Stimulated activated CD4-positive, alpha-beta T cell treated with anti-CD3 and anti-CD28 coated beads, Interleukin-12 subunit alpha, Interleukin-12 subunit beta, amount 100 ng/mL, for 48 hours (primary cell): ENCODE data around the gene IL32.
A peak's percentile ranks its signal among the peaks of the same experiment; 100 is the strongest.
"Not testable (repeated sequence)": the region's sequence is repeated elsewhere in the genome, so short reads cannot be mapped to it uniquely, and the experiment has no call there.

Experiments used
- DNase-seq, 3 donors: peaks; one replicate each; pipeline ENCODE4 v3.0.0-alpha.2; 2020; ENCODE audit warnings: low read depth in 2 of 3, low spot score in 1 of 3

IL32 gene

DNA sequence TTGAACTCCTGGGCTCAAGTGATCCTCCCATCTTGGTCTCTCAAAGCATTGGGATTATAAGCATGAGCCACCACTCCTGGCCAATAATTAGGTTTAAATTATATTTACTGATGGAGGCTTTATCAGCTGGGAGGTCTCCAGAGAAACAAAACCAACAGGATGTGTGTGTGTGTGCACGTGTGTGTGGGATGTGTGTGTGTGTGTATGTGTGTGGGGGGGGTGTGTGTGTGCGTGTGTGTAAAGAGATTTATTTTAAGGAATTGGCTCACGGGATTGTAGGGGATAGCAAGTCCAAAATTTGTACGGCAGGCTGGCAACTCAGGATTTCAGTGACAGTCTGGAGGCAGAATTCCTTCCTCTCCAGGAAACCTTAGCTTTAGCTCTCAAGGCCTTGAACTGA, 14.4 kb upstream of the IL32 start:
- DNase-seq, result no peak

DNA sequence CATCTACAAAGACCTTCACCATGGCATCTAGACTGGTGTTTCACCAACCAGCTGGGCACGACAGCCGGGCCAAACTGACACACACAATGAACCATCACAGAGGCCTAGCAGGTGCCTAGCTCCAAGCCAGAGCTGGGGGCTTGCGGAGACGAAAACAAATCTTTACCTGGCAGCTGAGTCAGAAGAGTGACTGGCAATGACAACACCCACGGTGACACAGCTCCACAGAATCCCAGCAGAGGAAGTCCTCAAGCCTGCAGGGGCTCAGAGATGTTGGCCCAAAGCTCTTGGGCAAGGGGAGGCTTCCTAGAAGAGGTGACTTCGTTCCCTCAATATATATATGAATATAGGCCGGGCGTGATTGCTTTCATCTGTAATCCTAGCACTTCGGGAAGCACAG, 13.9 kb upstream of the IL32 start:
- DNase-seq, result no peak

DNA sequence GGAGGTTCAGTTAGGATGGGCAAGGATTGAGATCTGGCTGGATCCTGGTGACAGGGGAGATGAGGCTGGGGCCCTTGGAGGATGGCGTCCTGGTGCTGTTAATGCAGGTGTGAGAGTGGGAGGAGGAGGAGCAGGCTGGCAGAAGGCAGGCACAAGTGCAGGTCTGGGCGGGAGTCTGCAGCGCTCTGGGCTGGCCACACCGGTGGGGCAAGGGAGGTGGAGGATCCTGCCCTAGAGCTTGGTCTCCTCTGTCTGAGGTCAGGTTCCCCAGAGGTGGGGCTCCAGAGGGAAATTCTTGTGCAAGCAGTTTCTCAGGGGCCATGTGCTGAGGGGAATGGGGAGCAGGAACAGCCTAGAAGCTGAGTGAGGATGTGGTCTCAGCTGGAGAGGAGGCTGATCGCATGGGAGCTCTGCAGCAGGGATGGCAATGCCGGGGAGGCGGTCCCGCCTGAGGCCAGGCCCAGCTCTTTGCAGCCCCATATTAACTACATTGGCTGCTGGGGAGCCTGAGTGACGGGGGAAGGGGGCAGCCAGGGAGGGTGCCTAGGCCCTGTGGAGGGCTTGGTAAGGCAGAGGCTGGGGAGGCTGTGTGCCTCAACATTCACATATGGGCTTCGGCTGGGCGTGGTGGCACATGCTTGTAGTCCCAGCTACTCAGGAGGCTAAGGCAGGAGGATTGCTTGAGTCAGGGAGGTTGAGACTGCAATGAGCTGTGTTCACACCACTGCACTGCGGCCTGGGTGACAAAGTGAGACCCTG, 12.7 kb upstream of the IL32 start:
- not testable (repeated sequence) for DNase-seq

DNA sequence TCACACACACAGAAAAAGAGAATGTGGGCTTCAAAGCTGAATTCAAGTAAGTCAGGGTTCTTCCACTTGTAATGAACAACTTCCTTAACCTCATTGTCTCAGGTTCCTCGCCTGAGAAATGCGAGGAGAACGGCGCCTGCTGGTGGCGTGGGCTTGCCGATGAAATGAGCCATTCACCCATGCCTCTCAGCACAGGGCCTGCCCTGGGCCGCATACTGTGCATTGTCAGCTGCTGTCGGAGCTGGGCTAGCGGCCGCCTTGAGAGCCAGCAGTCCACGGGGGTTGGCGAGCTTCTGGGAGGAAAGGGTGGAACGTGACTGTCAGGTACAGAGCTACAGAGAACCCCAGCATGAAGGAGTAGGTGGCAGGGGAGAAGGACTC, 12.1 kb upstream of the IL32 start:
- not testable (repeated sequence) for DNase-seq

DNA sequence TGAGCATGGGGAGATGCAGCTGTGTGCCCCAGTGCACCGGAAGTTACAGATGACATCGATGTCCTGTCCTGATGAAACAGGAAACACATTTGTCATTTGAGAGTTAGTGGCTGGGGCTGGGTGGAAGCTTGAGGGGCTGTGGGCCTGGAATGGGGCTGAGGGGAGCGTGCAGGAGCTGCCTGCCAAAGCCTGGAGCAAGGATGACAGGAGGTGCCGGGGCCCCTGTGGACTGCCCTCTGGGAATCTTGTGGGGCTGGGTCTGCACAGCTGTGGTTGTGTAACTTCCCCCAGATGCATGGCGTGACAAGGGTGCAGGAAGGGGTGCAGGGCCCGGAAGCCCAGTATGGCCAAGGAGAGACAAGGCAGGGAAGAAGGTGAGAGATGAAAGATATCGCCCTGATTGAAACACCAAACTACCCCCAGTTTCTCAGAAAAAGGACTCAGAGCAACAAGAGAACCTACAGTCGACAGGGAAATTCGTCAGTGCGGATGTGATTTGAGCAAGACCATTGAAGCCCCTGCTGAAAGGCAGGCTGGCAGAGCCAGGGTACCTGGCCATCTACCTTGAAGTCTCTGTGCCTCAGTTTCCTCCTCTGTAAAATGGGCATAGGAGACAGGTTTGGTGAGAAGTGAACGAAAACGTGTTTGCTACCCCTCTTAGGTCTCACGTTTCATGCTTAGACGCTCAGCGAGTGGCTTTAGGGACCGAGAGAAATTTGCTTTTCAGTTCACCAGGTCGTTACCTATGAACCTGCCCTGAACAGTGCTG, 10.3 kb upstream of the IL32 start:
- DNase-seq, result no peak

DNA sequence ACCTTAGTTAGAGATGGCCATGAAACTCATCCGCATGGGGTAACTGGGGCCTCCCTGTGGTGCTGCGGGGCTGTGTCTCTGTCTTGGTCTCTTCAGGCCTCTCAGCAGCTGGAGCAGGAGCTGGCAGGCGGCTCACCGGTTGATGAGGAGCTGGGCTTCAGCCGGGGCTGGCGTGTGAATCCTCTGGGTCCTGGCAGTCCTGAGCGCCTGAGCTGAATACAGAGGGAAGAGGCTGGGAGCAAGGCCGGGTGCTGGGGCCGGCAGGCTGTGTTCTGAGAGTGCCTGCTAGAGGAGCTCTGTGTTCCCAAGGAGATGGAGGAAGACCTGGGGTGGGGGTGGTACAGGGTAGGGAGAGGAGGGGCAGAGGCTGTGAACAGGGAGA, 9.7 kb upstream of the IL32 start:
- not testable (repeated sequence) for DNase-seq

DNA sequence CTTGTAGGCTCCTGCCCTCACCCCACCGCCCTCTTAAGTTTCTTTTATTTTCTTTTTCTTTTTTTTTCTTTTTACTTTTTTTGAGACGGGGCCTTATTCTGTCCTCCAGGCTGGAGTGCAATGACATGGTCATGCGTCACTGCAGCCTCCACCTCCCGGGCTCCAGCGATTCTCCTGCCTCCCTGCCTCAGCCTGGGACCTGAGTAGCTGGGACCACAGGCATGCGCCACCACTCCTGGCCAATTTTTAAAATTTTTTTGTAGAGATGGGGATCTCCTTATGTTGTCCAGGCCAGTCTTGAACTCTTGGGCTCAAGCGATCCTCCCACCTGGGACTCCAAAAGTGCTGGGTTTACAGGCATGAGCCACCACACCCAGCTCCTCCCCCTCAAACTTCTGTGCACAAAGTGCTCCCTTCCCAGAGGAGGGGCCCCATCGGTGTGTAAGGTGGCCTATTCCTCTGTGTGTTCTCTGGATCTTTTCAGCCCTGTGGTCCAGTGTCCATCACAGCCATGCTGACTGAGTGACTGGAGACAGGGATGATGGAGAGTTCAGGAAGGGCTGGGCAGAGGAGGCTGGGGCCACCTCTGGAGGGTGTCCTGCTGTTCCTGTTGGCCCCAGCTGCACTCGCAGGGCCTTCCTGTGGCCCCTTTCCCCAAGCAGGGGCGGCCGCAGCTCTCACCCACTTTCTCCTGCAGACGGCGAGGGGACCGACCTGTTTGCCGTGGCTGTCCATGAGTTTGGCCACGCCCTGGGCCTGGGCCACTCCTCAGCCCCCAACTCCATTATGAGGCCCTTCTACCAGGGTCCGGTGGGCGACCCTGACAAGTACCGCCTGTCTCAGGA, 8.9 kb upstream of the IL32 start:
- DNase-seq, result no peak

DNA sequence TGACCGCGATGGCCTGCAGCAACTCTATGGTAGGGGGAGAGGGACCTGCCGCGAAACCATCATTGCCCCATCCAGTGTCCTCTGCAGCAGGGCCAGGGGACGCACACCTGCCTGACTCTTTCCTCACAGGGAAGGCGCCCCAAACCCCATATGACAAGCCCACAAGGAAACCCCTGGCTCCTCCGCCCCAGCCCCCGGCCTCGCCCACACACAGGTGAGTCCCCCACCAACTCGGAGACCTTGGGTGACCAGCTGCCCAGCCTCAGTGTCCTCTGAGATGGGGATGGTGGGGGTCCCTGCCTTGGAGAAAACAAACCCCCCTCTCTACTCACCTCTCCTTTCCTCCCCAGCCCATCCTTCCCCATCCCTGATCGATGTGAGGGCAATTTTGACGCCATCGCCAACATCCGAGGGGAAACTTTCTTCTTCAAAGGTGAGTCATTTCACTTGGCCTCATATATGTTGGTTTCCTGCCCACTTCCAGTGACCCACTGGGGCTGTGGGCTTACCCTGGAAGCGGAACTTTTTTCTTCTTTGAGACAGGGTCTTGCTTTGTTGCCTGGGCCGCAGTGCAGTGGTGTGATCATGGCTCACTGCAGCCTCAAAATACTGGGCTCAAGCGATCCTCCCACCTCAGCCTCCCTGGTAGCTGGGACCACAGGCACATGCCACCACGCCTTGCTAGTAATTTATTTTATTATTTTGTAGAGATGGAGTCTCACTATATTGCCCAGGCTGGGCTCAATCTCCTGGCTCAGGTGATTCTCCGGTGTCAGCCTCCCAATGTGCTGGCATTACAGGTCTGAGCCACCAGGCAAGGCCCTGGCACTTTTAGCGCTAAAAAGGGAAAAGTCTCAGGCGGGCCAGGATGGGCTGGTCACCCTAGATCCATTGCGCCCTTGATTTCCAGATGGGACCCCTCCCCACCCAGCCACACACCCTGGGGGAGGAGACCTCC, 8.0 kb upstream of the IL32 start:
- DNase-seq, result no peak

DNA sequence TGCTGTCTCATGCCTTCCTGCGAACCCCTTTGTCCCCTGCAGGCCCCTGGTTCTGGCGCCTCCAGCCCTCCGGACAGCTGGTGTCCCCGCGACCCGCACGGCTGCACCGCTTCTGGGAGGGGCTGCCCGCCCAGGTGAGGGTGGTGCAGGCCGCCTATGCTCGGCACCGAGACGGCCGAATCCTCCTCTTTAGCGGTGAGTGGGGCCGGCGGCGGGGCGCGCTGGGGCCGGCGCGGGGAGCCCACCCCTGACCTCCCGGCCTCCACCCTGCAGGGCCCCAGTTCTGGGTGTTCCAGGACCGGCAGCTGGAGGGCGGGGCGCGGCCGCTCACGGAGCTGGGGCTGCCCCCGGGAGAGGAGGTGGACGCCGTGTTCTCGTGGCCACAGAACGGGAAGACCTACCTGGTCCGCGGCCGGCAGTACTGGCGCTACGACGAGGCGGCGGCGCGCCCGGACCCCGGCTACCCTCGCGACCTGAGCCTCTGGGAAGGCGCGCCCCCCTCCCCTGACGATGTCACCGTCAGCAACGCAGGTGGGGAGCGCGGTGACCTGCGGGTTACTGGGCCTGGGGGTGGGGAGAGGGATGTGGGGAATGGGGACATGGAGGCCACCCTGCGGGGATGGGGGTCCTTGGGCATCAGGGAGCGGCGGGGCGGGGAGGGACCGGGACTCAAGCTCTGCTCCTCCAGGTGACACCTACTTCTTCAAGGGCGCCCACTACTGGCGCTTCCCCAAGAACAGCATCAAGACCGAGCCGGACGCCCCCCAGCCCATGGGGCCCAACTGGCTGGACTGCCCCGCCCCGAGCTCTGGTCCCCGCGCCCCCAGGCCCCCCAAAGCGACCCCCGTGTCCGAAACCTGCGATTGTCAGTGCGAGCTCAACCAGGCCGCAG, 7.1 kb upstream of the IL32 start:
- no peak for DNase-seq

DNA sequence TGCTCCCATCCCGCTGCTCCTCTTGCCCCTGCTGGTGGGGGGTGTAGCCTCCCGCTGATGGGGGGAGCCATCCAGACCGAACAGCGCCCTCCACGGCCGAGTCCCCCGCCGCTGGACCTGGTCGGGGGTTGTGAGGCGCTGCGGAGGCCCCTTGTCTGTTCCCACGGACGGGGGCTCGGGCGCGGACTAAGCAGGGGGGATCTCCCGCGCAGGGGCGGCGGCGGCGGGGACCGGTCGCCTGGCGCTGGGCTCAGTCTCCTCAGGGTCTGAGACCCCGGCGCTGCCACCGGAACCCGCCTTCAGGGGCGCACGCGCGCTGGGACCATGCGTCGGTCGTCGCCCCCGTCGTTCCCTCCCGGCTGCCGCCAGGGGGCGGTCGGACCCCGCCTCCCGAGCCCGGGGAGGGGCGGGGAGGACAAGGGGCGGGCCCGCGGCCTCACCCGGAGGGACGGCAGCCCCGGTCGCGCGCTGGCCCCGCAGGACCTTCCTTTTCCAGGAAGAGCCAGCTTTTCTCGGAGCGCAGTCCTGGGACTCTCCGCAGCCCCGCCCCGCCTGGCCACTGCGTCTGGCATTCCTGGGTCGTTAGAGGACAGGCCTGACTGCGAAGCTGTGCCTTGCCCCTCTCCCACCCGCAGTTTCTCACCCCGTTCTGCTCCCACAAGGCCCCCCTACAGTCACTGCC, 6.3 kb upstream of the IL32 start:
- DNase-seq, result peak; percentile 70 to 87 (median 82)

DNA sequence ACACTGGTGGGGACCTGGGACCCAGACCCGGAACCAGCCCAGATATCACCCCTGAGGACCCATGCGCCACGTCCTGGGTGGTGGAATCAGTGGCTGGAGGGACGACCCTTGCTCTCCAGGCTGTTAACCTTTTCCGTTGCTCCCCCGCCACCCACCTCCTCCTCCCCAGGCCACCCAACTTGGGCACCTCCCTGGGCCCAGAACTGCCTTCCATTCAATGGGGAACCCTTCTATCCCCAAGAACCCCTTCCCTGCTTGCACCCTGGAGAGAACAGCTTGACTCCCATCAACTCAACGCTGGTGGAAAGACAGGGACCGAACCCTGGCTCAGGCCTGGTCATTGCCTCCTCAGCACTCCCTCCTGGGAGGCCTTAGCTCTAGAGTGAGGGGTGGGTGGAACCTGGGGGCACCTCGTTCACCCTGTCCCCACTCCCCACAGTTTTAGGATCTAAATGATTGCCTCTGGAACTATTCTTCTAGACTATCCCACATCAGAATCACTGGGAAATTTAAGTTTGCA, 5.7 kb upstream of the IL32 start:
- no peak for DNase-seq

DNA sequence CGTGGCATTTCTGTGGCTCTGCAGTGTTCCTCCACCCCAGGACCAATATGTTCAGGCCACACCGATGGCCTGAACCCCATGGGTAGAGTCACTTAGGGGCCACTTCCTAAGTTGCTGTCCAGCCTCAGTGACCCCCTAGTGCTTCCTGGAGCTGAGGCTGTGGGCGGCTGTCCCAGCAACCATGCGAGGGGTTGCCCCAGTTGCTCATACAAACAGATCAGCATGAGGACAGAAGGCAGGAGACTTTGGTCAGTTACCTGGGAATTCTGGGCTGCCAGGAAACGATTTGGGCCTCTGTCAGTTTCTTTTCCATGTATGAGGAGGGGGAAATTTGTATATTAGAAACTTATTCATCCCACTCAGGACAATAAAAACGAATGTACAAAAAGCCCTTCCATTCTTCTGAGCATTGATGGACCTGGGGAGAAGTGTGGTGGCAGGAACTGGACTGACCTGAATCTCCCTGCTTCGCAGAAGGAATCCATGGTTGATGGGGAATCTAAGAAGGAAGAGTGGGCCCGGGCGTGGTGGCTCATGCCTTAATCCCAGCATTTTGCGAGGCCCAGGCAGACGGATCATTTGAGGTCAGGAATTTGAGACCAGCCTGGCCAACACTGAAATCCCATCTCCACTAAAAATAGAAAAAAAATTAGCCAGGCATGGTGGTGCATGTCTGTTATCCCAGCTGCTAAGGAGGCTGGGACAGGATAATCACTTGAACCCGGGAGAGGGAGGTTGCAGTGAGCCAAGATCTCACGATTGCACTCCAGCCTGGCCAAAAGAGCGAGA, 4.9 kb upstream of the IL32 start:
- DNase-seq, result no peak

DNA sequence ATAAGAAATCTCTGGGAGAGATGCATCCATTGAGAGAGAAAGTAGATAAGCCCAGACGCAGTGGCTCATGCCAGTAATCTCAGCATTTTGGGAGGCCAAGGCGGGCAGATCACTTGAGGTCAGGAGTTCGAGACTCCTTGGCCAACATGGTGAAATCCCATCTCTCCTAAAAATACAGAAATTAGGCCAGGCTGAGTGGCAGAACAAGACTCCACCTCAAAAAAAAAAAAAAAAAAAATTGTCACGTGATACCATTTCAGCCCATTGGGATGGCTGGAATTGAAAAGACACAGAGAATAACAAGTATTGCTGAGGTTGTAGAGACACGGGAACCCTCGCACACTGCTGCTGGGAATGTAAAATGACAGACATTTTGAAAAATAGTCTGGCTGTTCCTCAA, 2.9 kb upstream of the IL32 start:
- DNase-seq, result no peak

DNA sequence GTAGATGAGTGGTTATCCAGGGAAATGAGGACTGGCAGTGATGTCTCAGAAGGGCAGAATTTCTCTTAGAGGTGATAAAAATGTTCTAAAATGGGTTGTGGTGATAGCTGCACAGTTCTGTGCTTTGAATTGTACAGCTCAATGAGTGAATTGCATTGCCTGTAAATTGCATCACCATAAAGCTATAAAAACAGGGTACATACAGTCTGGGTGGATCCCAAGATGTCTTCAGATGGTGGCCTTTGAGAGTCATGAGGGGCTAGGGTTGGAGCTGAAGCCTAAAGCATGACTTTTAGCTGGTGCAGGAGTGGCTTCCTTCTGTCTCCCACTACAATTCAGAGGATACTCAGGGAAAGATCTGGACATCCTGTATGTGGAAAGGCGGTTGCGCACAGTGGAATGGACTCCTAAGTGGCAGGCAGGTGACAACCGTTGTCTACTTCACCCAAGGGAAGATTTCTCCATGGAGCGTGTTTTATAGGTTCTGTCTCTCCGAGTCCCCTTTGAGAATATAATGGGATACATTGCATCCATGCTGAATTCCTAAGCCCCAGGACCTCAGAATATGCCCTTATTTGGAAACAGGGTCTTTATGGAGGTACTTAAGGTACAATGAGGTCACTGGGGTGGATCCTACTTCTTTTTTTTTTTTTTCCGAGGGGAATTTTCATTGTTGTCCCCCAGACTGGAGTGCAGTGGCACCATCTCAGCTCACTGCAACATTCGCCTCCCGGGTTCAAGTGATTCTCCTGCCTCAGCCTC, 1.6 kb upstream of the IL32 start:
- DNase-seq, result no peak

DNA sequence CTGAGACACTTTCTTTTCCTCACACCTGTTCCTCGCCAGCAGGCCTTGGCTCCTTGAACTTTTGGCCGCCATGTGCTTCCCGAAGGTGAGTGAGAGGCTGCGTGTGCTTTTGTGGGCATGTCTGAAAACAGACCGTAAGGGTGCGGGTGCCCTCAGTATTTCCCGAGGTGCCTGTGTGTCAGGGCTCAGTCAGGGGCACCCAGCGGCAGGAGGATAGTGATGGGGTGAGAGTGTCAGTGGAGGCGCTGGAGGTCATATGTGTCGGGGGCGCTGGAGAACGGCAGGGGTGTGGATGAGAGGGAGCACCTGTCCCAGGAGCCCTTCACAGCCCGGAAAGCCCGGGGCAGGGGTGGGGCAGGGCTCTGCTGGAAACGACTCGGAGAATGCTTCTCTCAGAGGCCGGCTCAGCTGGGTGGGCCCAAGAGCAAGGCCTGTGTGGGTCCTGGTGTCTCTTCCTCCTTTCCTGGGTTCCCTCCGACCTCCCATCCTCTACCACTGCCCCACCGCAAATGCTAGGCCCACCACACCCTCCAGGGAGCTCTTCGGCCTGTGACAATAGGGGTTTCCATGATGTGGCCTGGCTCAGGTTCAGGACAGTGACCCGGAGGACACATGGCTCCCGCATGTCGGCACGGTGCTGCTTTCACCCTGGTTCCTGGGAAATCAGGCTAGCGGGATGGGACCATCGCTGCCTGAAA, 451 bp downstream of the IL32 start:
- no peak for DNase-seq

DNA sequence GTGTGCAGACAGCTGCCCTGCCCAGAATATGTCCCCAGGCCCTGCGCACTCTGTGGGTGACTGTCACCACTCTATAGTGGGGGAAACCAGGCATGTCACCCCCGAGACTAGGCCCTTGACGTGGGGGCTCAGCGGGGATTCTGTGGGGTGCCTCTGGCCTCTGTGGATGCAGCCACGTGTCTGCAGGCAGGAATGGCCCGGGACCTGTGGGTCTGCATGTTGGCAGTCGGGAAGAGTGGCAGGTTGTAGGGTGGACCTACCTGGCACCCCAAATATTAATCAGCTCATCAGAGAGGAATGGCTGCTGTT, 954 bp downstream of the IL32 start:
- DNase-seq, result no peak

DNA sequence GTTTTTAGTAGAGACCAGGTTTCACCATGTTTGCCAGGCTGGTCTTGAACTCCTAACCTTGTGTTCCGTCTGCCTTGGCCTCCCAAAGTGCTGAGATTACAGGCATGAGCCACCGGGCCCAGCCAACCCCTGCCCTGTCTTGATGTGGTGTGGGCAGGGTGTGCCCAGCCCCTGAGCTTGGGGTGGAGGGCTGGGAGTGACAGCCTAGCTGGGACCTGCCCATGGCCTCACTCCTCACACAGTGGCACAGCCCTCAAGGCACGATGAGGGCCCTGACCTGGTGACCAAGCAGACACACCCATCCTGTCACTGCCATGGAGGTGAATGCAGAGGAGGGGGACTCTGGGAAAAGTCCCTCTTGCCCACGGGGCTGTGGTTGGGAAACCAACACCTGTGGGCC, 3.0 kb downstream of the IL32 start:
- DNase-seq, result no peak
